MG63 (cell line): Measurements from ENCODE around the gene ZFP1. TPM values are rescaled to one million over a fixed set of nuclear protein-coding genes. Genes with fewer than 3 reads are reported as not detected.
"Not testable (repeated sequence)": the region's sequence is repeated elsewhere in the genome, so short reads cannot be mapped to it uniquely, and the experiment has no call there.

Experiments used
- DNase-seq: peaks from one replicate; pipeline ENCODE4 v3.0.0-alpha.2; 2020
- H3K27me3 ChIP-seq: fragments of 250-450 bp; sonication (Bioruptor Pico); 2 replicates; pipeline ENCODE4 v1.5.1; 2020; ENCODE audit warnings: mild to moderate bottlenecking, moderate library complexity
- H3K36me3 ChIP-seq: fragments of 250-450 bp; sonication (Bioruptor Pico); 2 replicates; pipeline ENCODE4 v1.5.1; 2020; ENCODE audit warnings: mild to moderate bottlenecking, moderate library complexity
- H3K4me3 ChIP-seq: fragments of 250-450 bp; sonication (Bioruptor Pico); 2 replicates; pipeline ENCODE4 v1.5.1; 2020; ENCODE audit warnings: mild to moderate bottlenecking, moderate library complexity
- H3K9me3 ChIP-seq: fragments of 250-450 bp; sonication (Bioruptor Pico); 2 replicates; pipeline ENCODE4 v1.5.1; 2020; ENCODE audit warnings: mild to moderate bottlenecking, moderate library complexity
- total RNA-seq: library from RNA; depleted of rRNA; stranded (reverse); fragments of >200 nt; shearing (Covaris generic); gene quantifications from 2 replicates; pipeline ENCODE4 v1.2.3, GENCODE V29; 2014; ENCODE audit warnings: low replicate concordance

ZFP1 gene
- total RNA-seq, 1 experiment from 2014 or later = 4.0 TPM

- no peak for DNase-seq
- Histone ChIP-seq H3K4me3 (no peak overlapping the region), H3K27me3 (no peaks in the 10 kb centered on the region), H3K9me3 (no peaks in the 10 kb centered on the region; the same call in 1 of the 2 replicates), H3K36me3 (no peaks in the 10 kb centered on the region)
Measured at GRCh38 chr16:75181630-75182029, 33.3 kb downstream of the ZFP1 start.

GRCh38 chr16:75188832-75189477, 40.6 kb downstream of the ZFP1 start:
- Histone ChIP-seq H3K9me3 (no peaks in the 10 kb centered on the region), H3K36me3 (no peaks in the 10 kb centered on the region), H3K27me3 (no peaks in the 10 kb centered on the region), H3K4me3 (no peak overlapping the region)
- DNase-seq = no peak

- Histone ChIP-seq H3K36me3 (no peaks in the 10 kb centered on the region), H3K4me3 (no peak overlapping the region), H3K27me3 (no peaks in the 10 kb centered on the region), H3K9me3 (no peaks in the 10 kb centered on the region)
- DNase-seq = no peak
Measured at GRCh38 chr16:75189638-75190245, 41.4 kb downstream of the ZFP1 start.

DNA sequence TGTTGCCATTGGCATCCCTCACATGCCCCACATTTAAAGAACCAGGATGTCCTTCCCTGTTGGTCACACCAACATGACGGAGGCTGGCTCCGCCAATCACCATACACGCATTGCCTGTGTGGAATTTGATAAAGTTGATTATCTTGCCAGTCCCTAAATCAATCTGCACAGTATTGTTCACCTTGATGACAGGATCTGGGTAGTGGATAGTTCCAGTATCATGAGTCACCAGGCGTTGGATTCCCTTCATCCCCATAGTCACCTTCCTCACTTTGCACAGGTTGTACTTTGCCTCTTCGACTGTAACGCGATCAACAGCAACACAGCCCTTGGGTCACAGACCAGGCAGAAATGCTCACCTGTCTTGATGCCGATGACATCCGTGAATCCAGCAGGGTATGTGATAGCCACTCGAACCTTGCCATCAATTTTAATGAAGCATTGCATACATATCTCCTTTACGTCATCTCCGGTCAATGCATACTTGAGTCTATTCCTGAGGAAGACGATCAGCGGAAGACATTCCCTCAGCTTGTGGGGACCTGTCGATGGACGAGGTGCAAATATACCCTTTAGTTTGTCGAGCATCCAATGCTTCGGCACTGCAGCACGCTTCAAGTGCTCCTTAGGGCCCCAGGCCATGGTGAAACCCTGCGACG, 44.4 kb downstream of the ZFP1 start:
- no peak for DNase-seq
- Histone ChIP-seq H3K4me3 (no peak overlapping the region), H3K27me3 (no peaks in the 10 kb centered on the region), H3K36me3 (no peaks in the 10 kb centered on the region), H3K9me3 (no peaks in the 10 kb centered on the region)

GRCh38 chr16:75193265-75193650, 44.9 kb downstream of the ZFP1 start:
- Histone ChIP-seq H3K4me3 (no peak overlapping the region), H3K9me3 (no peaks in the 10 kb centered on the region), H3K27me3 (no peaks in the 10 kb centered on the region), H3K36me3 (no peaks in the 10 kb centered on the region)
- DNase-seq = no peak

DNA sequence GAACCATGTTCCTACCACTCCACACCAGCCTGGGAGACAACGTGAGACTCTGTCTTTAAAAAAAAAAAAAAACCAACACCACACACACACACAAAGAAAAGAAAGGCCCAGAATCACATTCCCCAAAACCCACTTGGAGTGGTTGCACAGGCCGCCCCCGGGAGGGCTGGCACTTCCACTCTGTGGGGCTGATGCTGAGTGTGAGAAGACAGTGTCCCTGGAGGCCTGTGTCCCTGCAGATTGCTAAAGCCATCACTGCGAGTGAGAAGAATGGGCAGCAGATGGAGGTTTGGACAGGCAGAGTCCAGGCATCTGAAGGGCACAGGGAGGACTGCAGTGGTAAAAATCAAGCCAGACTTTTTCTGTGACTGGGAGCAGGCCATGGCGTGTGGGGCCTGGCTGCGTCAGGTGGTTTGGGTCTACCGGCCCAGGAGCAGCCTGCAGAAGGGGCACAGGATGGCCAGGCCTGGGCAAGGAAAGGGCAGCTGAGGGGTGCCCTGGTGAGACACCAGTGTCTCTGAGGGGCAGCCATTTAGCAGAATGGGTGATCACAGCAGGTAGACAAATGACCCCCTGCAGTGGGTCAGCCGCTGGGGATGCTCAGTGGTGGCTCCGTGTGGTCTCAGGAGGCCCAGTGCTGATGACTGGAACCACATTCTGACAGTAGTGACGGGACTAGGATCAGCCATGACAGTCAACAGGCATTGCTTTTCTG, 45.6 kb downstream of the ZFP1 start:
- Histone ChIP-seq H3K27me3 (no peaks in the 10 kb centered on the region), H3K36me3 (no peaks in the 10 kb centered on the region), H3K4me3 (no peak overlapping the region), H3K9me3 (no peaks in the 10 kb centered on the region)
- DNase-seq = no peak

- Histone ChIP-seq H3K9me3 (no peaks in the 10 kb centered on the region), H3K27me3 (no peaks in the 10 kb centered on the region), H3K36me3 (no peaks in the 10 kb centered on the region), H3K4me3 (no peak overlapping the region)
- DNase-seq = no peak
Measured at GRCh38 chr16:75195811-75196790, 47.8 kb downstream of the ZFP1 start.

DNA sequence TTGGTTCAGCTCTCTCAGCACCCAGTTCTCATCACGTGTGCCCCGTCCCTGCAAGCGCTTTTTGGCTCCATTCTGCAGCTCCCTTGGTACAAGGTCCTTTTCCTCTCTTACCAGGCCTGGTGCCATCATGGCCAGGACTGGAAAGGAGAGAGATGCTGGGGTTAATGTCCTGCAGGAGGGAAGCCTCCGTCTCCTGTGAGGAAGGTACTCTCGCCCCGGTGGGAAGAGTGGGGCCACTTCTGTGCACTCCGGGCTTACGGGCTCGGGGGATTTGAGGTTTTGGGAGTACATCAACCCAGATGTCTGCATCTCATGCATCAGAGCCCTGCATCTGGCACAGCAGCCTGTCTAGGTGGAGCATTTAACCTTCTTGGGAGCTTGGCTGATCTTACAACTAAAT, 48.5 kb downstream of the ZFP1 start:
- H3K27me3 ChIP-seq = no peaks in the 10 kb centered on the region
- no peak overlapping the region for H3K4me3 ChIP-seq
- H3K9me3 ChIP-seq = no peaks in the 10 kb centered on the region
- no peaks in the 10 kb centered on the region for H3K36me3 ChIP-seq
- no peak for DNase-seq

- no peaks in the 10 kb centered on the region for H3K27me3 ChIP-seq
- H3K9me3 ChIP-seq = no peaks in the 10 kb centered on the region
- H3K36me3 ChIP-seq = no peaks in the 10 kb centered on the region
- H3K4me3 ChIP-seq = no peak overlapping the region
- no peak for DNase-seq
Measured at GRCh38 chr16:75197522-75198134, 49.3 kb downstream of the ZFP1 start.

GRCh38 chr16:75198135-75198600, 49.8 kb downstream of the ZFP1 start:
- H3K4me3 ChIP-seq = no peak overlapping the region
- DNase-seq = no peak

GRCh38 chr16:75202069-75202590, 53.8 kb downstream of the ZFP1 start:
- H3K27me3 ChIP-seq = no peaks in the 10 kb centered on the region
- H3K36me3 ChIP-seq = no peaks in the 10 kb centered on the region
- no peaks in the 10 kb centered on the region for H3K9me3 ChIP-seq
- no peak overlapping the region for H3K4me3 ChIP-seq
- no peak for DNase-seq

More at GRCh38 chr16:75198135-75198600, 49.8 kb downstream of the ZFP1 start:
- no peaks in the 10 kb centered on the region for H3K36me3 ChIP-seq
- H3K9me3 ChIP-seq = no peaks in the 10 kb centered on the region
- no peaks in the 10 kb centered on the region for H3K27me3 ChIP-seq

DNA sequence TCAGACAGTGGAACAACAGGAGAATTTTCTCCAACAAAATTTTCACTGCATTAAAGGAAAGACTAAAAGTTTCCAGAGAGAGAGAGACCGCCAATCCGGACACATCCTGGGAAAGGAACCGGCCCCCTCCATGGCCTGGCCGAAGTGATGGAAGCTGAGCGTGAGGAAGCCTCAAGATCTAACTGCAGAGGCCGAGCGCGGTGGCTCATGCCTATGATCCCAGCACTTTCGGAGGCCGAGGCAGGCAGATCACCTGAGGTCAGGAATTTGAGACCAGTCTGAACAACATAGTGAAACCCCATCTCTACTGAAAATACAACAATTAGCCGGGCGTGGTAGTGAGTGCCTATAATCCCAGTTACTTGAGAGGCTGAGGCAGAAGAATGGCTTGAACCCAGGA, 54.8 kb downstream of the ZFP1 start:
- no peak for DNase-seq
- no peaks in the 10 kb centered on the region for H3K9me3 ChIP-seq
- no peak overlapping the region for H3K4me3 ChIP-seq
- H3K27me3 ChIP-seq = no peaks in the 10 kb centered on the region
- H3K36me3 ChIP-seq = no peaks in the 10 kb centered on the region

GRCh38 chr16:75203667-75204409, 55.5 kb downstream of the ZFP1 start:
- DNase-seq = no peak
- no peaks in the 10 kb centered on the region for H3K36me3 ChIP-seq
- no peaks in the 10 kb centered on the region for H3K27me3 ChIP-seq
- no peak overlapping the region for H3K4me3 ChIP-seq
- no peaks in the 10 kb centered on the region for H3K9me3 ChIP-seq

- Histone ChIP-seq H3K36me3 (no peaks in the 10 kb centered on the region), H3K27me3 (no peaks in the 10 kb centered on the region), H3K4me3 (no peak overlapping the region), H3K9me3 (no peaks in the 10 kb centered on the region)
- DNase-seq = no peak
Measured at GRCh38 chr16:75204410-75204758, 56.1 kb downstream of the ZFP1 start.

GRCh38 chr16:75204905-75205304, 56.6 kb downstream of the ZFP1 start:
- not testable (repeated sequence) for H3K4me3 ChIP-seq, H3K27me3 ChIP-seq, DNase-seq, H3K36me3 ChIP-seq, H3K9me3 ChIP-seq
